ENCODE measurements around the gene IL19. TPM values are rescaled to one million over a fixed set of nuclear protein-coding genes. Genes with fewer than 3 reads are reported as not detected.
"Not testable (repeated sequence)": the region's sequence is repeated elsewhere in the genome, so short reads cannot be mapped to it uniquely, and the experiment has no call there.

The IL19 gene
- total RNA-seq, 1 donor from 2014 or later: not detected

DNA sequence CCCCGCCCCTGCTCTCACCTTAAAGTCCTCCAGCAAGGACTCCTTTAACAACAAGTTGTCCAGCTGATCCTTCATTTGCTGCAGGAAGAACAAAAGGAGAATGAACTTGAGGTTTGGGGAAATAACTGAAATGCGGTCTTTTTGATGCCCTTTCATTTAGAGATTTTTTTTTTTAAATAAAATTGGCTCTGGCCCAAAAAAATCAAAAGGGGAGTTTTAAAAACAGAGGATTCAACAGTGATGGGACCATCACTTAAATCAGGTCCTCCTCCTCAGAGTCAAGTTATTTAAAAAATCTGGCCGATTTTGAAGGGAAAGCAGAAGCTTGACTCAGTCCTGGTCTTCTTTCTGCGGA lies 742 bp downstream of the IL19 start:
- Mint-ChIP-seq H3K9me3 (ENCODE audit: low read depth) (no peaks in the 10 kb centered on the region), H3K4me3 (ENCODE audit: low read depth) (no peak overlapping the region), H3K27me3 (peaks cover 22% of the 10 kb centered on the region), H3K4me1 (ENCODE audit: low read depth) (peaks cover 40% of the 10 kb centered on the region), H3K27ac (no peak overlapping the region), H3K36me3 (ENCODE audit: insufficient read depth) (no peaks in the 10 kb centered on the region)
- TF ChIP-seq CTCF (IDR thresholded peaks at IDR 0.05; ENCODE audit: unreplicated experiment): no peak
- no peak for DNase-seq (ENCODE audit: low spot score, unreplicated experiment)

- Mint-ChIP-seq H3K4me1 (ENCODE audit: low read depth) (peaks cover 37% of the 10 kb centered on the region), H3K36me3 (ENCODE audit: insufficient read depth) (no peaks in the 10 kb centered on the region), H3K27ac (no peak within 1 kb of the TSS), H3K4me3 (ENCODE audit: low read depth) (no peak within 1 kb of the TSS), H3K9me3 (ENCODE audit: low read depth) (no peaks in the 10 kb centered on the region), H3K27me3 (peaks cover 19% of the 10 kb centered on the region)
- TF ChIP-seq CTCF (IDR thresholded peaks at IDR 0.05; ENCODE audit: unreplicated experiment): no peak
- no peak for DNase-seq (ENCODE audit: low spot score, unreplicated experiment)
Observed at GRCh38 chr1:206772243-206772937, 1.8 kb downstream of the IL19 start, which contains the start of gene IL10. IL10 (minus strand) TSS chr1:206772494; CDS start chr1:206772435, 59 bp downstream.

DNA sequence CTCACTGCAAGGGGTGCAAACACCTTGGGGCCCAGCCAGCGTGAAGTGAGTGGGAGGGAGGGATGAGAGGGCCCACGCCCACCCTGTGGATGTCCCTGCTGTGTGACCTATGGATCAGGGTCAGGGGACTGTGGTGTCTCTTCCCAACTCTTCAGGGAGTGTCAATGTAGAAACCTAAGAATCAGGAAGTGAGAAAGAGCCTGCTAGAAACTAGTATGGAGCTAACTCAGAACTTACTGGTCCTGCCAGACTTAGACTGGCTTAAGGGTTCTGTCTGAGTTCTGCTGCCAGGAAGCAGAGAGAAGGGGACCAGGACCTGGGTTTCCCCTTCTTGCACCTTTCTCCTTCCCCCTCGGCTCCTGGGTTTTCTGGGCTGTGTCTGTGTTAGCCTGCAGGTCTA lies 3.5 kb downstream of the IL19 start:
- H3K4me3 Mint-ChIP-seq (ENCODE audit: low read depth): no peak overlapping the region
- H3K27ac Mint-ChIP-seq: no peak overlapping the region
- no peaks in the 10 kb centered on the region for H3K36me3 Mint-ChIP-seq (ENCODE audit: insufficient read depth)
- H3K27me3 Mint-ChIP-seq: peaks cover 19% of the 10 kb centered on the region
- no peak for TF ChIP-seq CTCF (IDR thresholded peaks at IDR 0.05; ENCODE audit: unreplicated experiment)
- no peak for DNase-seq (ENCODE audit: low spot score, unreplicated experiment)
- H3K9me3 Mint-ChIP-seq (ENCODE audit: low read depth): no peaks in the 10 kb centered on the region
- peaks cover 33% of the 10 kb centered on the region for H3K4me1 Mint-ChIP-seq (ENCODE audit: low read depth)

DNA sequence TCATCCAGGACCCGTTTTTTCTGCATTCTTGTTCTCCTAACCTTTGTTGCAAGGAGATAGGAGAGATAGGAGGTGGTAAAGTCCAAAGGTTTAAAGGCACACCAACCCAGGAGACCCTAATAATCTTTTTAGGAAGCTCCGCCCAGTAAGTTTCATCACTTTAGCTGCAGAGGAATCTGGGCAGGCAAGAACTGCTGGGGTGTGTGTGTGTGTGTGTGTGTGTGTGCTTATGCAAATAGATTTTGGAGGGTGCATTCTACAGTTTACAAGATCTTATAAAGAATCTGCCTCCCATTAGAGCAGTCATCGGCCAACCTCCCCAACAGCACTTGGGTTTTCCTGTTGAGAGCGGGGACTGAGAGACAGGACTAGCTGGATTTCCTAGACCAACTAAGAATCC lies 5.7 kb downstream of the IL19 start:
- peaks cover 16% of the 10 kb centered on the region for H3K4me1 Mint-ChIP-seq (ENCODE audit: low read depth)
- H3K4me3 Mint-ChIP-seq (ENCODE audit: low read depth): no peak overlapping the region
- peaks cover 12% of the 10 kb centered on the region for H3K27me3 Mint-ChIP-seq
- no peaks in the 10 kb centered on the region for H3K9me3 Mint-ChIP-seq (ENCODE audit: low read depth)
- TF ChIP-seq CTCF (IDR thresholded peaks at IDR 0.05; ENCODE audit: unreplicated experiment): no peak
- DNase-seq (ENCODE audit: low spot score, unreplicated experiment): no peak
- H3K36me3 Mint-ChIP-seq (ENCODE audit: insufficient read depth): no peaks in the 10 kb centered on the region
- H3K27ac Mint-ChIP-seq: no peak overlapping the region

DNA sequence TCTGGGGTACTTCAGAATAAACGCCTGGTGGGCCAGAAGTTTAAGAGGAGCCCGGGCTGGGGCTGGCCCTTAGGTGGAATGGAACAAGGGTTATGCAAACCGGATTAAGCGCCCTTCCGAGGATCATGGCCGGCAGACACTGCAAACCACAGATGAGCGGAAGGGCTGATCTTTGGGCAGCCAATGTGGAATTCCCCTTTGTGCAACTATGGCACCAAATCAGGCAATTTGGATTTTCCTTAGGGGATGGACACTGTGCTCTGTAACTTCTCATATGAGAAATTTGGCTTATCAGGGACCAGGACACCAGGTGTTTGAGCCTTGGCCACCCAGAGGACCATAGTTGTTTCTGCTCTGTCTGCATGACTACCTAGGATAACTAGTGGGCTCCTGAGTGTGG lies 7.5 kb downstream of the IL19 start:
- H3K27me3 Mint-ChIP-seq: no peaks in the 10 kb centered on the region
- no peak overlapping the region for H3K4me3 Mint-ChIP-seq (ENCODE audit: low read depth)
- H3K4me1 Mint-ChIP-seq (ENCODE audit: low read depth): peaks cover 13% of the 10 kb centered on the region
- no peaks in the 10 kb centered on the region for H3K36me3 Mint-ChIP-seq (ENCODE audit: insufficient read depth)
- DNase-seq (ENCODE audit: low spot score, unreplicated experiment): no peak
- no peak overlapping the region for H3K27ac Mint-ChIP-seq
- no peak for TF ChIP-seq CTCF (IDR thresholded peaks at IDR 0.05; ENCODE audit: unreplicated experiment)
- no peaks in the 10 kb centered on the region for H3K9me3 Mint-ChIP-seq (ENCODE audit: low read depth)

DNA sequence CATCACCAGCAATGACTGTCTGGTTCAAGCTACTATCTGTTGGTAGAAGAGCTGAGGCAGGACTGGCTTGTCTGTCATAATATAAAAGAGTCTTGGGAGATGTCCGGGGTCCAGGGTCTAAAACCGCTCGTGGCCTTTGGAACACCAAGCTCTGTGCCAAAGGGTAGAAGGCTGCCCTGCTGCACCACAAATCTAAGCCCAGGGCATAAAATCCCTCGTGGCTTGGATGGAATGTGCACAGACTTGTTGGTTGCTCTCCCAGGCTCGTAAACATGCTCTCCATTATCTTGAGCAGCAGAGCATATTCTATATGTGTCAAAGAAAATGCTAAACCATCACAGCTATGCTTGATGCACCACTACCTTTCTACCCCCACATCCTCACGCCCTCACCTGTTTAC lies 8.3 kb downstream of the IL19 start:
- DNase-seq (ENCODE audit: low spot score, unreplicated experiment); H3K27me3 Mint-ChIP-seq; H3K4me3 Mint-ChIP-seq (ENCODE audit: low read depth); H3K9me3 Mint-ChIP-seq (ENCODE audit: low read depth); H3K27ac Mint-ChIP-seq; H3K36me3 Mint-ChIP-seq (ENCODE audit: insufficient read depth): not testable (repeated sequence)
- H3K4me1 Mint-ChIP-seq (ENCODE audit: low read depth): peaks cover 13% of the 10 kb centered on the region
